GM21515 (cell line): Measurements from ENCODE around the gene FNDC11.
"Not testable (repeated sequence)": the region's sequence is repeated elsewhere in the genome, so short reads cannot be mapped to it uniquely, and the experiment has no call there.

Experiments used
- ATAC-seq: cut with Tn5 transposase; IDR thresholded peaks from one replicate; pipeline ENCODE4 v1.9.1; 2021; ENCODE audit not compliant: unreplicated experiment

The FNDC11 gene

GRCh38 chr20:63552481-63553249, 1.3 kb upstream of the FNDC11 start:
- ATAC-seq: no peak

GRCh38 chr20:63553251-63553932, 567 bp upstream of the FNDC11 start:
- ATAC-seq: no peak

GRCh38 chr20:63554361-63555278, 661 bp downstream of the FNDC11 start:
- ATAC-seq: no peak

- no peak for ATAC-seq
Observed at GRCh38 chr20:63555661-63556381, 1.9 kb downstream of the FNDC11 start.

- no peak for ATAC-seq
Observed at GRCh38 chr20:63556873-63557478, 3.0 kb downstream of the FNDC11 start.

- no peak for ATAC-seq
Observed at GRCh38 chr20:63557481-63557891, 3.5 kb downstream of the FNDC11 start.

GRCh38 chr20:63558804-63559484, 5.0 kb downstream of the FNDC11 start:
- no peak for ATAC-seq

- not testable (repeated sequence) for ATAC-seq
Observed at GRCh38 chr20:63559485-63560332, 5.8 kb downstream of the FNDC11 start.

- no peak for ATAC-seq
Observed at GRCh38 chr20:63560333-63560805, 6.4 kb downstream of the FNDC11 start.

- no peak for ATAC-seq
Observed at GRCh38 chr20:63560856-63561609, 7.1 kb downstream of the FNDC11 start.

- no peak for ATAC-seq
Observed at GRCh38 chr20:63561624-63562396, 7.9 kb downstream of the FNDC11 start.

GRCh38 chr20:63562461-63563224, 8.7 kb downstream of the FNDC11 start:
- ATAC-seq: no peak

GRCh38 chr20:63563225-63563935, 9.4 kb downstream of the FNDC11 start:
- ATAC-seq: no peak

GRCh38 chr20:63564036-63564810, 10.3 kb downstream of the FNDC11 start:
- ATAC-seq: no peak
